Measurements from ENCODE around the gene CCNO.

CCNO gene

GRCh38 chr5:55211184-55211874 is 22.1 kb downstream of the CCNO start:
- TF ChIP-seq CTCF (IDR thresholded peaks at IDR 0.05; ENCODE audit: low read depth, low read length, missing control alignments) = no peak
- no peak overlapping the region for H3K4me3 ChIP-seq (ENCODE audit: low read depth, low read length)
- in situ Hi-C loops (cut with HindIII; ENCODE audit: low sequenced_read_pairs) = no loop called here
- no peak for DNase-seq (ENCODE audit: low read depth)

- no peak for TF ChIP-seq CTCF (IDR thresholded peaks at IDR 0.05; ENCODE audit: low read depth, low read length, missing control alignments)
These were observed 28.4 kb downstream of the CCNO start for GRCh38 chr5:55205001-55205400.

GRCh38 chr5:55191165-55191564 is 42.2 kb downstream of the CCNO start:
- TF ChIP-seq CTCF (IDR thresholded peaks at IDR 0.05; ENCODE audit: low read depth, low read length, missing control alignments) = no peak
- DNase-seq (ENCODE audit: low read depth) = no peak
- in situ Hi-C loops (cut with HindIII; ENCODE audit: low sequenced_read_pairs) = no loop called here
- no peak overlapping the region for H3K4me3 ChIP-seq (ENCODE audit: low read depth, low read length)

More at GRCh38 chr5:55205001-55205400, 28.4 kb downstream of the CCNO start:
- H3K4me3 ChIP-seq (ENCODE audit: low read depth, low read length) = no peak overlapping the region
- in situ Hi-C loops (cut with HindIII; ENCODE audit: low sequenced_read_pairs) = no loop called here
- no peak for DNase-seq (ENCODE audit: low read depth)

- no peak overlapping the region for H3K4me3 ChIP-seq (ENCODE audit: low read depth, low read length)
- in situ Hi-C loops (cut with HindIII; ENCODE audit: low sequenced_read_pairs) = no loop called here
- TF ChIP-seq CTCF (IDR thresholded peaks at IDR 0.05; ENCODE audit: low read depth, low read length, missing control alignments) = no peak
- DNase-seq (ENCODE audit: low read depth) = no peak
These were observed 44.5 kb downstream of the CCNO start for GRCh38 chr5:55188656-55189540.

GRCh38 chr5:55187370-55187769 is 46.0 kb downstream of the CCNO start:
- in situ Hi-C loops (cut with HindIII; ENCODE audit: low sequenced_read_pairs) = no loop called here
- no peak for DNase-seq (ENCODE audit: low read depth)
- peak; percentile 16 for TF ChIP-seq CTCF (IDR thresholded peaks at IDR 0.05; ENCODE audit: low read depth, low read length, missing control alignments)
- H3K4me3 ChIP-seq (ENCODE audit: low read depth, low read length) = no peak overlapping the region
